K562 (cell line): Measurements from ENCODE around the gene ANO9. TPM values are rescaled to one million over a fixed set of nuclear protein-coding genes. Genes with fewer than 3 reads are reported as not detected.

Experiments
- BHLHE40 ChIP-seq: IDR thresholded peaks from 2 replicates; pipeline ENCODE4 v1.6.1; 2011; ENCODE audit warnings: low read length, improper control_type of control experiment
- DDX20 ChIP-seq: fragments of 450-650 bp; IDR thresholded peaks from 2 replicates; pipeline ENCODE4 v1.6.1; 2016; ENCODE audit warnings: missing genetic modification characterization, low read depth, mild to moderate bottlenecking, missing compliant biosample characterization, moderate library complexity
- DNMT1 ChIP-seq: fragments of 450-650 bp; IDR thresholded peaks from 2 replicates; pipeline ENCODE4 v1.6.1; 2016; ENCODE audit warnings: antibody characterized with exemption, mild to moderate bottlenecking
- ELF1 ChIP-seq: fragments of 200-800 bp; sonication (Bioruptor generic); IDR thresholded peaks from 2 replicates; pipeline ENCODE4 v1.6.1; 2016; ENCODE audit warnings: missing genetic modification characterization, missing compliant biosample characterization
- GABPA ChIP-seq: fragments of 200-800 bp; sonication (Bioruptor generic); conservative IDR thresholded peaks from 2 replicates; pipeline ENCODE4 v1.6.1; 2016; ENCODE audit warnings: low read depth, missing genetic modification characterization, missing compliant biosample characterization
- HDAC1 ChIP-seq, 2 experiments: fragments of 450-650 bp; IDR thresholded peaks; 2 replicates each; pipeline ENCODE4 v1.6.1; 2016 to 2017; ENCODE audit warnings: inconsistent platforms in 1 of 2, mild to moderate bottlenecking in 1 of 2, moderate library complexity in 1 of 2
- HDAC6 ChIP-seq: IDR thresholded peaks from 2 replicates; pipeline ENCODE4 v1.6.1; 2012; ENCODE audit warnings: low read depth, mild to moderate bottlenecking, control low read depth, inconsistent platforms, low read length, moderate library complexity
- HMG20B ChIP-seq: fragments of 250-450 bp; sonication (Bioruptor Pico); IDR thresholded peaks from 2 replicates; pipeline ENCODE4 v1.5.0; 2021; ENCODE audit warnings: mild to moderate bottlenecking
- IRF2 ChIP-seq: sonication (generic); formaldehyde crosslinking; IDR thresholded peaks from 2 replicates; pipeline ENCODE4 v1.8.1; 2022; ENCODE audit warnings: mild to moderate bottlenecking, missing genetic modification reagents
- MAZ ChIP-seq, 2 experiments: fragments of 450-650 bp in 1 of 2; sonication (generic) in 1 of 2; formaldehyde crosslinking; IDR thresholded peaks in 1 of 2; conservative IDR thresholded peaks in 1 of 2; 2 replicates each; pipeline versions ENCODE4 v1.4.0 to v1.5.0; 2020; ENCODE audit warnings: mild to moderate bottlenecking in 1 of 2, missing genetic modification reagents in 1 of 2
- NFYB ChIP-seq: IDR thresholded peaks from 2 replicates; pipeline ENCODE4 v1.6.1; 2011; ENCODE audit warnings: mild to moderate bottlenecking, moderate library complexity; ENCODE audit not compliant: insufficient read length; ENCODE audit errors: extremely low read depth
- NUFIP1 ChIP-seq: fragments of 450-650 bp; IDR thresholded peaks from 2 replicates; pipeline ENCODE4 v1.6.1; 2018; ENCODE audit not compliant: partially characterized antibody
- PCBP2 ChIP-seq: fragments of 200-400 bp; formaldehyde crosslinking; IDR thresholded peaks from 2 replicates; pipeline ENCODE4 v1.6.1; 2018; ENCODE audit warnings: low read length, low read depth, mild to moderate bottlenecking, moderate library complexity; ENCODE audit not compliant: poor library complexity, severe bottlenecking
- POLR2AphosphoS2 ChIP-seq: IDR thresholded peaks from 2 replicates; pipeline ENCODE4 v1.6.1; 2012; ENCODE audit warnings: low read length, improper control_type of control experiment
- SIX5 ChIP-seq, 2 experiments: IDR thresholded peaks; 2 replicates each; pipeline ENCODE4 v1.6.1; 2011; ENCODE audit warnings: low read length in 2 of 2, borderline replicate concordance in 1 of 2, low read depth in 1 of 2, mild to moderate bottlenecking in 1 of 2, moderate library complexity in 1 of 2; ENCODE audit not compliant: insufficient read depth in 1 of 2
- TFAM ChIP-seq: fragments of 250-450 bp; sonication (Bioruptor Pico); conservative IDR thresholded peaks from 2 replicates; pipeline ENCODE4 v1.5.0; 2021; ENCODE audit warnings: mild to moderate bottlenecking, moderate library complexity
- TGIF2 ChIP-seq: sonication (generic); formaldehyde crosslinking; IDR thresholded peaks from 2 replicates; pipeline ENCODE4 v1.8.1; 2022; ENCODE audit warnings: mild to moderate bottlenecking, missing genetic modification reagents, moderate library complexity
- ZNF134 ChIP-seq: fragments of 250-450 bp; sonication (Bioruptor Pico); conservative IDR thresholded peaks from 2 replicates; pipeline ENCODE4 v1.4.0; 2020
- ZNF217 ChIP-seq: sonication (generic); formaldehyde crosslinking; IDR thresholded peaks from 2 replicates; pipeline ENCODE4 v1.8.0; 2022; ENCODE audit warnings: mild to moderate bottlenecking, missing genetic modification reagents
- ZNF3 ChIP-seq: fragments of 250-450 bp; sonication (Bioruptor Pico); IDR thresholded peaks from 2 replicates; pipeline ENCODE4 v1.5.0; 2021; ENCODE audit warnings: mild to moderate bottlenecking, moderate library complexity
- ZNF699 ChIP-seq: fragments of 250-450 bp; sonication (Bioruptor Pico); IDR thresholded peaks from 2 replicates; pipeline ENCODE4 v1.8.0; 2021; ENCODE audit warnings: mild to moderate bottlenecking, moderate library complexity; ENCODE audit not compliant: insufficient replicate concordance
- polyA plus RNA-seq, 8 experiments: library from polyadenylated mRNA; depleted of rRNA in 4 of 8; stranded (reverse) in 5 of 8; unstranded in 3 of 8; fragments of >200 nt; fragmentation: Nextera tagmentation in 2 of 8; fragmentation: Illumina TruSeq in 1 of 8; extraction: Ambion mirVana in 2 of 8; extraction: Trizol in 1 of 8; gene quantifications; 2 replicates each; pipeline versions ENCODE4 v1.2.1 to v1.2.3, GENCODE V29; 2011 to 2014; ENCODE audit warnings: inconsistent platforms in 1 of 8, missing spikeins in 1 of 8
- total RNA-seq, 7 experiments: library from RNA; depleted of rRNA in 6 of 7; stranded (reverse); fragments of >200 nt in 6 of 7; fragmentation: Illumina TruSeq in 2 of 7; extraction: Trizol in 2 of 7; gene quantifications; 2 replicates each; pipeline versions ENCODE4 v1.2.1 to v1.2.3, GENCODE V29; 2011 to 2021; ENCODE audit warnings: low replicate concordance in 1 of 7
- TF ChIP-seq, protein P1 (sequence below): fragments of 450-650 bp; IDR thresholded peaks from 2 replicates; pipeline ENCODE4 v1.6.1; 2017; ENCODE audit warnings: antibody characterized with exemption, mild to moderate bottlenecking
- TF ChIP-seq, protein P2 (sequence below): fragments of 250-450 bp; sonication (Bioruptor Pico); IDR thresholded peaks from 2 replicates; pipeline ENCODE4 v1.9.0; 2021; ENCODE audit warnings: mild to moderate bottlenecking, inconsistent platforms

Gene ANO9
- total and polyA plus RNA-seq, 9 of the 15 experiments (the other 6 are each of a cell fraction or from before 2014, with no cell fraction given): 0.20 to 14.5 (median 4.5) TPM

- TF ChIP-seq HMG20B (CRISPR knock-in tag): no peak
- TF ChIP-seq NFYB: no peak
- no peak for TF ChIP-seq ZNF217
- TF ChIP-seq PCBP2: no peak
- no peak for TF ChIP-seq POLR2AphosphoS2
- TF ChIP-seq DDX20 (tag): no peak
- TF ChIP-seq ZNF699 (CRISPR knock-in tag): no peak
- TF ChIP-seq NUFIP1: no peak
- TF ChIP-seq, protein P1, sequence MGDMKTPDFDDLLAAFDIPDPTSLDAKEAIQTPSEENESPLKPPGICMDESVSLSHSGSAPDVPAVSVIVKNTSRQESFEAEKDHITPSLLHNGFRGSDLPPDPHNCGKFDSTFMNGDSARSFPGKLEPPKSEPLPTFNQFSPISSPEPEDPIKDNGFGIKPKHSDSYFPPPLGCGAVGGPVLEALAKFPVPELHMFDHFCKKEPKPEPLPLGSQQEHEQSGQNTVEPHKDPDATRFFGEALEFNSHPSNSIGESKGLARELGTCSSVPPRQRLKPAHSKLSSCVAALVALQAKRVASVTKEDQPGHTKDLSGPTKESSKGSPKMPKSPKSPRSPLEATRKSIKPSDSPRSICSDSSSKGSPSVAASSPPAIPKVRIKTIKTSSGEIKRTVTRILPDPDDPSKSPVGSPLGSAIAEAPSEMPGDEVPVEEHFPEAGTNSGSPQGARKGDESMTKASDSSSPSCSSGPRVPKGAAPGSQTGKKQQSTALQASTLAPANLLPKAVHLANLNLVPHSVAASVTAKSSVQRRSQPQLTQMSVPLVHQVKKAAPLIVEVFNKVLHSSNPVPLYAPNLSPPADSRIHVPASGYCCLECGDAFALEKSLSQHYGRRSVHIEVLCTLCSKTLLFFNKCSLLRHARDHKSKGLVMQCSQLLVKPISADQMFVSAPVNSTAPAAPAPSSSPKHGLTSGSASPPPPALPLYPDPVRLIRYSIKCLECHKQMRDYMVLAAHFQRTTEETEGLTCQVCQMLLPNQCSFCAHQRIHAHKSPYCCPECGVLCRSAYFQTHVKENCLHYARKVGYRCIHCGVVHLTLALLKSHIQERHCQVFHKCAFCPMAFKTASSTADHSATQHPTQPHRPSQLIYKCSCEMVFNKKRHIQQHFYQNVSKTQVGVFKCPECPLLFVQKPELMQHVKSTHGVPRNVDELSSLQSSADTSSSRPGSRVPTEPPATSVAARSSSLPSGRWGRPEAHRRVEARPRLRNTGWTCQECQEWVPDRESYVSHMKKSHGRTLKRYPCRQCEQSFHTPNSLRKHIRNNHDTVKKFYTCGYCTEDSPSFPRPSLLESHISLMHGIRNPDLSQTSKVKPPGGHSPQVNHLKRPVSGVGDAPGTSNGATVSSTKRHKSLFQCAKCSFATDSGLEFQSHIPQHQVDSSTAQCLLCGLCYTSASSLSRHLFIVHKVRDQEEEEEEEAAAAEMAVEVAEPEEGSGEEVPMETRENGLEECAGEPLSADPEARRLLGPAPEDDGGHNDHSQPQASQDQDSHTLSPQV: no peak
- peak in 1 of 2 experiments; percentile 53; a peak in 1 of 4 replicates for TF ChIP-seq HDAC1 (IDR thresholded peaks at IDR 0.05)
- no peak for TF ChIP-seq TFAM (CRISPR knock-in tag)
- TF ChIP-seq IRF2: no peak
- TF ChIP-seq ELF1: no peak
- peak; percentile 51; the same call in 1 of the 2 replicates for TF ChIP-seq BHLHE40
- TF ChIP-seq SIX5 (IDR thresholded peaks at IDR 0.05; ENCODE audit: borderline replicate concordance in 1 of 2, insufficient read depth in 1 of 2, low read depth in 1 of 2, low read length in 2 of 2): no peak
- no peak for TF ChIP-seq DNMT1
- TF ChIP-seq, protein P2, sequence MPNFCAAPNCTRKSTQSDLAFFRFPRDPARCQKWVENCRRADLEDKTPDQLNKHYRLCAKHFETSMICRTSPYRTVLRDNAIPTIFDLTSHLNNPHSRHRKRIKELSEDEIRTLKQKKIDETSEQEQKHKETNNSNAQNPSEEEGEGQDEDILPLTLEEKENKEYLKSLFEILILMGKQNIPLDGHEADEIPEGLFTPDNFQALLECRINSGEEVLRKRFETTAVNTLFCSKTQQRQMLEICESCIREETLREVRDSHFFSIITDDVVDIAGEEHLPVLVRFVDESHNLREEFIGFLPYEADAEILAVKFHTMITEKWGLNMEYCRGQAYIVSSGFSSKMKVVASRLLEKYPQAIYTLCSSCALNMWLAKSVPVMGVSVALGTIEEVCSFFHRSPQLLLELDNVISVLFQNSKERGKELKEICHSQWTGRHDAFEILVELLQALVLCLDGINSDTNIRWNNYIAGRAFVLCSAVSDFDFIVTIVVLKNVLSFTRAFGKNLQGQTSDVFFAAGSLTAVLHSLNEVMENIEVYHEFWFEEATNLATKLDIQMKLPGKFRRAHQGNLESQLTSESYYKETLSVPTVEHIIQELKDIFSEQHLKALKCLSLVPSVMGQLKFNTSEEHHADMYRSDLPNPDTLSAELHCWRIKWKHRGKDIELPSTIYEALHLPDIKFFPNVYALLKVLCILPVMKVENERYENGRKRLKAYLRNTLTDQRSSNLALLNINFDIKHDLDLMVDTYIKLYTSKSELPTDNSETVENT (CRISPR knock-in tag): no peak
- no peak for TF ChIP-seq GABPA (tag)
- no peak for TF ChIP-seq TGIF2 (CRISPR knock-in tag)
- TF ChIP-seq ZNF3 (CRISPR knock-in tag): no peak
- no peak for TF ChIP-seq ZNF134 (CRISPR knock-in tag)
- peak; percentile 33 to 56; a peak in 2 of 4 replicates for TF ChIP-seq MAZ (CRISPR knock-in tag; conservative IDR thresholded peaks at IDR 0.05 in 1 of 2, IDR thresholded peaks at IDR 0.05 in 1 of 2)
- TF ChIP-seq HDAC6: no peak
Observed at GRCh38 chr11:393219-394033, 48.4 kb downstream of the ANO9 start (continued).
